CD4-positive, alpha-beta T cell (primary cell): ENCODE data around the gene ZNF775. TPM values are rescaled to one million over a fixed set of nuclear protein-coding genes. Genes with fewer than 3 reads are reported as not detected.
A peak's percentile ranks its signal among the peaks of the same experiment; 100 is the strongest.

Experiments
- ATAC-seq: fragments of 200-7000 bp; cut with Tn5 transposase; one replicate; pipeline ENCODE4 v1.10.0; 2022; ENCODE audit warnings: mild to moderate bottlenecking; ENCODE audit not compliant: poor library complexity
- CTCF ChIA-PET: fragments of 350-600 bp; sonication (Branson Sonifier 250); formaldehyde crosslinking; loops from one replicate; lab custom pipeline; 2021; ENCODE audit warnings: antibody characterized with exemption, inconsistent platforms; lab: Charles Lee
- POLR2A ChIA-PET: fragments of 350-600 bp; sonication (Branson Sonifier 250); formaldehyde crosslinking; loops from one replicate; lab custom pipeline; 2021; ENCODE audit warnings: antibody characterized with exemption, inconsistent platforms; lab: Charles Lee
- DNase-seq, 14 experiments: peaks; one replicate each; pipeline ENCODE4 v3.0.0-alpha.2; 2013 to 2020; ENCODE audit warnings: mixed read lengths in 2 of 14
- H3K27ac ChIP-seq, 2 donors: one replicate each; pipeline versions ENCODE4 v1.5.1 to v1.7.0; 2013; ENCODE audit warnings: low read length in 2 of 2, low read depth in 1 of 2, mild to moderate bottlenecking in 1 of 2
- H3K27me3 ChIP-seq, 2 experiments: 1 replicate in 1 of 2; 2 replicates in 1 of 2; pipeline versions ENCODE4 v1.6.1 to v1.7.0; 2013; ENCODE audit warnings: low read length in 2 of 2, control low read depth in 1 of 2, mild to moderate bottlenecking in 1 of 2, moderate library complexity in 1 of 2; ENCODE audit not compliant: insufficient read depth in 2 of 2, control insufficient read depth in 1 of 2
- H3K36me3 ChIP-seq: one replicate; pipeline ENCODE4 v1.6.1; 2013; ENCODE audit warnings: low read length, control low read depth; ENCODE audit not compliant: insufficient read depth
- H3K4me1 ChIP-seq: one replicate; pipeline ENCODE4 v1.6.1; 2013; ENCODE audit warnings: low read length, control low read depth; ENCODE audit not compliant: insufficient read depth
- H3K4me3 ChIP-seq: one replicate; pipeline ENCODE4 v1.5.1; 2013; ENCODE audit warnings: mild to moderate bottlenecking, low read length, moderate library complexity
- H3K9me3 ChIP-seq, 2 experiments: 1 replicate in 1 of 2; 2 replicates in 1 of 2; pipeline versions ENCODE4 v1.6.1 to v1.7.0; 2013; ENCODE audit warnings: low read length in 2 of 2, mild to moderate bottlenecking in 2 of 2, control low read depth in 1 of 2, moderate library complexity in 1 of 2; ENCODE audit not compliant: control insufficient read depth in 1 of 2, insufficient read depth in 1 of 2
- H3K27ac Mint-ChIP-seq: one replicate; pipeline ENCODE4 v1.8.0; 2020; ENCODE audit warnings: mixed read lengths
- H3K27me3 Mint-ChIP-seq: one replicate; pipeline ENCODE4 v1.8.0; 2021; ENCODE audit warnings: mixed read lengths
- H3K36me3 Mint-ChIP-seq: one replicate; pipeline ENCODE4 v1.8.0; 2021; ENCODE audit warnings: low read depth, mixed read lengths
- H3K4me1 Mint-ChIP-seq: one replicate; pipeline ENCODE4 v1.8.0; 2021; ENCODE audit warnings: low read depth, mixed read lengths
- H3K4me3 Mint-ChIP-seq: one replicate; pipeline ENCODE4 v1.8.0; 2020; ENCODE audit warnings: mild to moderate bottlenecking, mixed read lengths
- H3K9me3 Mint-ChIP-seq: one replicate; pipeline ENCODE4 v1.8.0; 2020; ENCODE audit warnings: mixed read lengths
- intact Hi-C, 2 experiments: fragments of 100-400 bp; cut with DNase I in 1 of 2; cut with micrococcal nuclease in 1 of 2; formaldehyde crosslinking; loops; one replicate each; pipeline versions ENCODE4 v1.15.1 to v1.9.0; 2023 to 2025; cut with DNase I, micrococcal nuclease
- total RNA-seq, 174 experiments: library from RNA in 2 of 174; stranded (reverse) in 2 of 174; gene quantifications; one replicate each; pipeline ENCODE4 v1.2.3 and lab custom pipeline; 2021 to 2026
- TF ChIP-seq, protein P1 (sequence below): fragments of 200-600 bp; IDR thresholded peaks from one replicate; pipeline ENCODE4 v1.8.0; 2022; ENCODE audit warnings: antibody characterized with exemption, mild to moderate bottlenecking

The ZNF775 gene
- total RNA-seq, 2 experiments from 2014 or later = 0.38 to 0.45 TPM

GRCh38 chr7:150444674-150445365 lies 65.7 kb downstream of the ZNF775 start:
- ChIA-PET CTCF (no interaction called here), POLR2A (interaction anchor here (1.3 to 13.3 kb wide), 4 partner anchors 31 to 223 kb away, joined by 3 to 499 read pairs (median 4); partner anchors contain the start of gene GIMAP7)
- no peaks in the 10 kb centered on the region for H3K27me3 Mint-ChIP-seq
- peaks cover 12 to 16% of the 10 kb centered on the region in 2 experiments for H3K9me3 ChIP-seq
- TF ChIP-seq, protein P1, sequence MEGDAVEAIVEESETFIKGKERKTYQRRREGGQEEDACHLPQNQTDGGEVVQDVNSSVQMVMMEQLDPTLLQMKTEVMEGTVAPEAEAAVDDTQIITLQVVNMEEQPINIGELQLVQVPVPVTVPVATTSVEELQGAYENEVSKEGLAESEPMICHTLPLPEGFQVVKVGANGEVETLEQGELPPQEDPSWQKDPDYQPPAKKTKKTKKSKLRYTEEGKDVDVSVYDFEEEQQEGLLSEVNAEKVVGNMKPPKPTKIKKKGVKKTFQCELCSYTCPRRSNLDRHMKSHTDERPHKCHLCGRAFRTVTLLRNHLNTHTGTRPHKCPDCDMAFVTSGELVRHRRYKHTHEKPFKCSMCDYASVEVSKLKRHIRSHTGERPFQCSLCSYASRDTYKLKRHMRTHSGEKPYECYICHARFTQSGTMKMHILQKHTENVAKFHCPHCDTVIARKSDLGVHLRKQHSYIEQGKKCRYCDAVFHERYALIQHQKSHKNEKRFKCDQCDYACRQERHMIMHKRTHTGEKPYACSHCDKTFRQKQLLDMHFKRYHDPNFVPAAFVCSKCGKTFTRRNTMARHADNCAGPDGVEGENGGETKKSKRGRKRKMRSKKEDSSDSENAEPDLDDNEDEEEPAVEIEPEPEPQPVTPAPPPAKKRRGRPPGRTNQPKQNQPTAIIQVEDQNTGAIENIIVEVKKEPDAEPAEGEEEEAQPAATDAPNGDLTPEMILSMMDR = no peak
- no peak overlapping the region for H3K27ac ChIP-seq
- ATAC-seq (no peak), DNase-seq (no peak)
- peaks cover under 1% of the 10 kb centered on the region for H3K36me3 Mint-ChIP-seq
- no peaks in the 10 kb centered on the region for H3K36me3 ChIP-seq
- intact Hi-C loops = loop anchor here (5.0 to 10.0 kb wide), 3 partner anchors 187 to 430 kb away; partner anchors contain the start of gene GIMAP6 (in 1 of the 2)
- no peak overlapping the region for H3K27ac Mint-ChIP-seq
- peaks cover 6% of the 10 kb centered on the region for H3K9me3 Mint-ChIP-seq
- H3K4me1 Mint-ChIP-seq = peaks cover 40% of the 10 kb centered on the region
- peaks cover 46% of the 10 kb centered on the region for H3K4me1 ChIP-seq
- no peak overlapping the region for H3K4me3 ChIP-seq
- H3K4me3 Mint-ChIP-seq = no peak overlapping the region
- H3K27me3 ChIP-seq = no peaks in the 10 kb centered on the region

- Histone ChIP-seq H3K36me3 (no peaks in the 10 kb centered on the region), H3K4me3 (no peak overlapping the region), H3K9me3 (peaks cover 9 to 16% of the 10 kb centered on the region in 2 experiments), H3K4me1 (peaks cover 58% of the 10 kb centered on the region), H3K27ac (peak overlapping the region in 1 of 2 donors; percentile 3), H3K27me3 (no peaks in the 10 kb centered on the region)
- TF ChIP-seq, protein P1 = no peak
- no peaks in the 10 kb centered on the region for H3K27me3 Mint-ChIP-seq
- H3K27ac Mint-ChIP-seq = peak overlapping the region; percentile 78
- POLR2A ChIA-PET = interaction anchor here (0.6 to 13.3 kb wide), 7 partner anchors 12 to 309 kb away, joined by 3 to 499 read pairs (median 3); partner anchors contain the start of gene GIMAP7
- peaks cover 11% of the 10 kb centered on the region for H3K36me3 Mint-ChIP-seq
- intact Hi-C loops = loop anchor here (5.0 to 10.0 kb wide), 3 partner anchors 186 to 428 kb away; partner anchors contain the start of gene GIMAP6 (in 1 of the 2)
- DNase-seq (peak in 2 of 14 experiments; percentile 39 to 42), ATAC-seq (no peak)
- peak overlapping the region; percentile 51 for H3K4me3 Mint-ChIP-seq
- CTCF ChIA-PET = interaction anchor here (0.8 to 2.0 kb wide), 4 partner anchors 25 to 430 kb away, joined by 3 to 6 read pairs (median 3); partner anchors contain the start of gene GIMAP1
- peaks cover 1% of the 10 kb centered on the region for H3K9me3 Mint-ChIP-seq
- peaks cover 46% of the 10 kb centered on the region for H3K4me1 Mint-ChIP-seq
Measured at GRCh38 chr7:150446288-150446938, 67.3 kb downstream of the ZNF775 start.

Other genes starting within 250 kb of the ZNF775 start
- 1 to 10 TPM; 3.1 to 5.0 TPM for gene LRRC61, start 56.0 kb upstream of the ZNF775 start, total RNA-seq
- gene ACTR3C, start 55.8 kb upstream of the ZNF775 start, total RNA-seq = 1 to 10 TPM; 1.9 to 3.4 TPM
- gene RARRES2, start 37.7 kb upstream of the ZNF775 start, total RNA-seq = not detected
- gene REPIN1, start 10.5 kb upstream of the ZNF775 start, total RNA-seq = 10 to 100 TPM; 58.2 to 59.8 TPM
- gene GIMAP8, start 71.3 kb downstream of the ZNF775 start, total RNA-seq = 1 to 10 TPM; 2.9 to 3.8 TPM
- 10 to 100 TPM; 48.4 to 50.7 TPM for gene GIMAP7, start 135.5 kb downstream of the ZNF775 start, total RNA-seq
- 10 to 100 TPM; 20.7 to 23.6 TPM for gene GIMAP4, start 188.1 kb downstream of the ZNF775 start, total RNA-seq